MCF 10A (cell line): ENCODE measurements around the gene FGG. TPM values are rescaled to one million over a fixed set of nuclear protein-coding genes. Genes with fewer than 3 reads are reported as not detected.

Experiments
- BruUV-seq: library from RNA; stranded (reverse); fragments of 400-500 nt; replicated peaks from 2 replicates; lab custom pipeline; 2021; lab: Mats Ljungman, UMichigan
- CTCF ChIA-PET: fragments of 300-600 bp; sonication (Branson Sonifier 250); formaldehyde crosslinking; extraction: SDS; loops from one replicate; lab custom pipeline; 2021; ENCODE audit warnings: antibody characterized with exemption, inconsistent platforms; lab: Yijun Ruan, JAX
- POLR2A ChIA-PET: fragments of 300-600, 350-650 bp; sonication (Branson Sonifier 250); formaldehyde crosslinking; extraction: SDS; loops from one replicate; lab custom pipeline; 2020; ENCODE audit warnings: antibody characterized with exemption, inconsistent platforms; lab: Yijun Ruan, JAX
- DNase-seq: peaks from one replicate; pipeline ENCODE4 v3.0.0-alpha.2; 2018; ENCODE audit not compliant: unreplicated experiment
- H3K27ac Mint-ChIP-seq: one replicate; pipeline ENCODE4 v1.8.0; 2022; ENCODE audit warnings: mild to moderate bottlenecking, low read depth, mixed read lengths; ENCODE audit not compliant: unreplicated experiment
- H3K27me3 Mint-ChIP-seq: one replicate; pipeline ENCODE4 v1.8.0; 2022; ENCODE audit warnings: mixed read lengths; ENCODE audit not compliant: insufficient read depth, unreplicated experiment
- H3K36me3 Mint-ChIP-seq: one replicate; pipeline ENCODE4 v1.8.0; 2022; ENCODE audit warnings: mild to moderate bottlenecking, moderate library complexity, mixed read lengths; ENCODE audit not compliant: insufficient read depth, unreplicated experiment
- H3K4me1 Mint-ChIP-seq: one replicate; pipeline ENCODE4 v1.8.0; 2022; ENCODE audit warnings: mixed read lengths; ENCODE audit not compliant: insufficient read depth, unreplicated experiment
- H3K4me3 Mint-ChIP-seq: one replicate; pipeline ENCODE4 v1.8.0; 2022; ENCODE audit warnings: mild to moderate bottlenecking, moderate library complexity, mixed read lengths; ENCODE audit not compliant: unreplicated experiment
- H3K9me3 Mint-ChIP-seq: one replicate; pipeline ENCODE4 v1.8.0; 2022; ENCODE audit warnings: mixed read lengths; ENCODE audit not compliant: unreplicated experiment
- intact Hi-C: fragments of 100-400 bp; cut with micrococcal nuclease; formaldehyde crosslinking; loops from 2 replicates; pipeline ENCODE4 v1.14.1; 2022
- total RNA-seq: library from RNA; stranded (reverse); gene quantifications from 2 replicates; pipeline ENCODE4 v1.2.3, GENCODE V29; 2022
- TF ChIP-seq, protein P1 (sequence below): fragments of 200-600 bp; IDR thresholded peaks from one replicate; pipeline ENCODE4 v1.8.0; 2022; ENCODE audit warnings: antibody characterized with exemption, mild to moderate bottlenecking; ENCODE audit not compliant: unreplicated experiment

Gene FGG
- total RNA-seq, 1 experiment from 2014 or later = 3.2 TPM

DNA sequence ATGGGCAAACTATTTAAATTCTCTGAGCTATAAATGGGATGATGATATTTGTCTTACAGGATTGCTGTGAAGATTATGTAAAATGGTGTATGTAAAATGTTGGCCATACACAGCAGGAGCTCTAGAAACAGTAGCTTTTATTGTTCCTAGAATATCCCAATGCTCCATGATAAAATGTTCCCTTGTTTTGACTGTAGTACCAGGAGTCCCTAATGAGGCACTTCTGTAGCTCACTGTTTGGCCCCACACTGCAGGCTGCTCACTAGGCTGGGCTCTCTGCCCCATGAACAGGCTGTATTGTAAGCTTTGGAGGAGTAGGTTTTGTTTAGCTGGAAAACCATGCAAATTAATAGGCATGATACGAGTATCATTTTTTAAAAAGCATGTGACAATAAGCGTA is 18.6 kb downstream of the FGG start:
- no TSS peak for BruUV-seq
- Mint-ChIP-seq H3K4me3 (no peak overlapping the region), H3K9me3 (no peaks in the 10 kb centered on the region), H3K4me1 (peaks cover 5% of the 10 kb centered on the region), H3K27ac (no peak overlapping the region), H3K27me3 (no peaks in the 10 kb centered on the region), H3K36me3 (no peaks in the 10 kb centered on the region)
- ChIA-PET POLR2A (no interaction called here), CTCF (interaction anchor here (0.6 to 7.3 kb wide), 10 partner anchors 16 to 214 kb away, joined by 3 to 53 read pairs (median 6); partner anchors contain the start of gene PLRG1)
- TF ChIP-seq, protein P1, sequence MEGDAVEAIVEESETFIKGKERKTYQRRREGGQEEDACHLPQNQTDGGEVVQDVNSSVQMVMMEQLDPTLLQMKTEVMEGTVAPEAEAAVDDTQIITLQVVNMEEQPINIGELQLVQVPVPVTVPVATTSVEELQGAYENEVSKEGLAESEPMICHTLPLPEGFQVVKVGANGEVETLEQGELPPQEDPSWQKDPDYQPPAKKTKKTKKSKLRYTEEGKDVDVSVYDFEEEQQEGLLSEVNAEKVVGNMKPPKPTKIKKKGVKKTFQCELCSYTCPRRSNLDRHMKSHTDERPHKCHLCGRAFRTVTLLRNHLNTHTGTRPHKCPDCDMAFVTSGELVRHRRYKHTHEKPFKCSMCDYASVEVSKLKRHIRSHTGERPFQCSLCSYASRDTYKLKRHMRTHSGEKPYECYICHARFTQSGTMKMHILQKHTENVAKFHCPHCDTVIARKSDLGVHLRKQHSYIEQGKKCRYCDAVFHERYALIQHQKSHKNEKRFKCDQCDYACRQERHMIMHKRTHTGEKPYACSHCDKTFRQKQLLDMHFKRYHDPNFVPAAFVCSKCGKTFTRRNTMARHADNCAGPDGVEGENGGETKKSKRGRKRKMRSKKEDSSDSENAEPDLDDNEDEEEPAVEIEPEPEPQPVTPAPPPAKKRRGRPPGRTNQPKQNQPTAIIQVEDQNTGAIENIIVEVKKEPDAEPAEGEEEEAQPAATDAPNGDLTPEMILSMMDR = no peak
- intact Hi-C loops = no loop called here
- no peak for DNase-seq

DNA sequence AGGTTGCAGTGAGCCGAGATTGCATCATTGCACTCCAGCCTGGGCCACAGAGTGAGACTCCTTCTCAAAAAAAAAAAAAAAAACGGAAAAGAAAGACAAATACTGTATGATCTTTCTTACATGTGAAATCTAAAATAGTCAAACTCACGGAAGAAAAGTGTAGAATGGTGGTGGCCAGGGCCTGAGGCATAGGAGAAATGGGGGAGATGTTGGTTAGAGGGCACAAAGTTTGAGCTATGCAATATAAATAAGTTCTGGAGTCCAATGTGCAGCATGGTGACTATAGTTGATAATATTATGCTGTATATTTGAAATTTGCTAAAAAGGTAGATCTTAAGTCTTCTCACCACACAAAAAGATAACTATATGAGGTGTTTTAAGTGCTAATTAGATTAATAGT is 20.6 kb downstream of the FGG start:
- CTCF ChIA-PET = interaction anchor here (0.5 to 7.3 kb wide), 7 partner anchors 27 to 386 kb away, joined by 3 to 53 read pairs (median 5); no protein-coding TSS in a partner anchor
- TF ChIP-seq, protein P1 = no peak
- POLR2A ChIA-PET = interaction anchor here (1.0 kb wide), 1 partner anchor 21 kb away, joined by 3 read pairs; the partner anchor contains the start of gene FGG
- Mint-ChIP-seq H3K4me3 (no peak overlapping the region), H3K27me3 (no peaks in the 10 kb centered on the region), H3K36me3 (no peaks in the 10 kb centered on the region), H3K27ac (no peak overlapping the region), H3K4me1 (peaks cover 10% of the 10 kb centered on the region), H3K9me3 (no peaks in the 10 kb centered on the region)
- intact Hi-C loops = no loop called here
- no TSS peak for BruUV-seq
- DNase-seq = no peak

GRCh38 chr4:154590329-154591006 is 22.0 kb downstream of the FGG start, which contains the start of gene FGA:
Gene FGA (minus strand): TSS chr4:154590742. CDS start chr4:154590687, 55 bp downstream.
- ChIA-PET CTCF (interaction anchor here (1.2 to 7.3 kb wide), 5 partner anchors 29 to 35 kb away, joined by 3 to 53 read pairs (median 5); no protein-coding TSS in a partner anchor), POLR2A (no interaction called here)
- no peak within 1 kb of the TSS for H3K27ac Mint-ChIP-seq
- no peaks in the 10 kb centered on the region for H3K27me3 Mint-ChIP-seq
- no peaks in the 10 kb centered on the region for H3K9me3 Mint-ChIP-seq
- H3K4me1 Mint-ChIP-seq = peaks cover 5% of the 10 kb centered on the region
- no peaks in the 10 kb centered on the region for H3K36me3 Mint-ChIP-seq
- intact Hi-C loops = no loop called here
- DNase-seq = no peak
- TF ChIP-seq, protein P1 = no peak
- H3K4me3 Mint-ChIP-seq = no peak within 1 kb of the TSS
- BruUV-seq = no TSS peak

DNA sequence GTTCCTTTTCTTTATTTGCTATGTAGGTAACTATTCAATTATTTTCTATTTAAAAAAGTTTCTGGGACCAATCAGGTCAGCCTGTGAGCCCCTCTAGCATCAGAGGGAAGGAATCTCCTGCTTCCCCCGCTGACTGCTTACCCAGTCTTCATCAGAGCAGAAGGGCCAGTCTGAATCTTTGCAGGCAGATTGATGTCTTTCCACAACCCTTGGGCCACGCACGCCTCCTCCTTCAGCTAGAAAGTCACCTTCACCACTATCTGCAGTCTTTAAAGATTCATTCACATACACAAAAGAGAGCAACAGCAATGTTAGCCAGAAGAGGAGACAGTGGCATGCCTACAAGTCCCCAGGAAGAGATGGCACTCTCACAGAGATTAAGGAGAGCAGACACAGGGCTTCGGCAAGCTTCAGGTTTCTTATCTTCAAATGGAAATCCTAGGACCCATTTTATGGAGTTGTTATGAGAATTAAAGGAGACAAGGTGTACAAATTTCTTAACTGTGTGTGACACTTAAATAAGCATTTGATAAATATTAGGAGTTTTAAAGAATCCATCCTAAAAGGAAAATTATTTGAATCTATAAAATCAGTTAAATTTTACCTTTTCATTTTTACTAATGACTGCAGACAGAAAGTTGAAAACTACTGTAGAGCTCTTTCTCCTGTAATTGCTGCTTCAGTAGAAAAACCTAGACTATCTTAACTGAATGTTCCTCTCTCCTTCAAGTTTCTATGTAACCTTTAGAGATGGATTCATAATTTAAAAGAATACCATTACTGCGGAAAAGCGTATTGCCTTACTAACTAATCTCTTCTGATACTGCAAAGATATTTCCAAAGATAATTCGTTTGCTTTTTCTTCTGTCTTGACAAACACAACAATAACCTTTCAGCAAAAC is 22.9 kb downstream of the FGG start:
- DNase-seq = no peak
- CTCF ChIA-PET = interaction anchor here (0.6 to 7.3 kb wide), 4 partner anchors 30 to 82 kb away, joined by 3 to 53 read pairs (median 6); no protein-coding TSS in a partner anchor
- TF ChIP-seq, protein P1 = no peak
- intact Hi-C loops = no loop called here
- BruUV-seq = no TSS peak
- POLR2A ChIA-PET = no interaction called here
- no peaks in the 10 kb centered on the region for H3K27me3 Mint-ChIP-seq
- H3K4me3 Mint-ChIP-seq = no peak overlapping the region
- H3K36me3 Mint-ChIP-seq = no peaks in the 10 kb centered on the region
- H3K4me1 Mint-ChIP-seq = peaks cover 5% of the 10 kb centered on the region
- H3K27ac Mint-ChIP-seq = no peak overlapping the region
- no peaks in the 10 kb centered on the region for H3K9me3 Mint-ChIP-seq
